HG03103 (cell line): Measurements from ENCODE around the gene TRIM71.
"Not testable (repeated sequence)": the region's sequence is repeated elsewhere in the genome, so short reads cannot be mapped to it uniquely, and the experiment has no call there.

Experiments used
- ATAC-seq: cut with Tn5 transposase; IDR thresholded peaks from one replicate; pipeline ENCODE4 v1.9.1; 2021; ENCODE audit warnings: low read depth; ENCODE audit not compliant: unreplicated experiment

Gene TRIM71

DNA sequence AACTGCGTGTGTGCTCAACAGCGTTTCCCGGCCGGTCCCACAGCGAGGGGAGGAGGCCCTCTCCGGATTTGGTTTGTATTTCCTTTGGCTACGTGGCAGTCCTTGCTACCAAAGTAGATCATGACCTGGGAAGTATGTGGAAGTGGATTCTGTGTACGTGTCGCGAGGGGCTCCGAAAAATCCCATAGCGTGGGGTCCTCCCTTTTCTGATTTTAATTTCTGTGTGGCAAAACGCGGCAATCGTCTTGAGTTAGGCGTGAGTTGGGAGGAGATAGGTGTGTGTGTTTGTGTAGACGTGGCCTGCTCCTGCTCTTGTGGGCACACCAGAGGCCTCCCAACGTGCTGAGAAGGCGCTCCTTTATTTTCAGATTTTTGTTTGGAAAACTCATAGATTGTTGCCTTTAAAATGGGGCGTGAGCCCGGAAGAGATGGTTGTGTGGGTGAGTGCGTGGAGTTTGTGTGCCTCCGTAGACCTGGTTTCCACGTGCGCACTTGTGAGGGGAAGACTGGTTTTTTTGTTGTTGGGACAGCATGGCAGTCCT is 1.2 kb downstream of the TRIM71 start:
- no peak for ATAC-seq

DNA sequence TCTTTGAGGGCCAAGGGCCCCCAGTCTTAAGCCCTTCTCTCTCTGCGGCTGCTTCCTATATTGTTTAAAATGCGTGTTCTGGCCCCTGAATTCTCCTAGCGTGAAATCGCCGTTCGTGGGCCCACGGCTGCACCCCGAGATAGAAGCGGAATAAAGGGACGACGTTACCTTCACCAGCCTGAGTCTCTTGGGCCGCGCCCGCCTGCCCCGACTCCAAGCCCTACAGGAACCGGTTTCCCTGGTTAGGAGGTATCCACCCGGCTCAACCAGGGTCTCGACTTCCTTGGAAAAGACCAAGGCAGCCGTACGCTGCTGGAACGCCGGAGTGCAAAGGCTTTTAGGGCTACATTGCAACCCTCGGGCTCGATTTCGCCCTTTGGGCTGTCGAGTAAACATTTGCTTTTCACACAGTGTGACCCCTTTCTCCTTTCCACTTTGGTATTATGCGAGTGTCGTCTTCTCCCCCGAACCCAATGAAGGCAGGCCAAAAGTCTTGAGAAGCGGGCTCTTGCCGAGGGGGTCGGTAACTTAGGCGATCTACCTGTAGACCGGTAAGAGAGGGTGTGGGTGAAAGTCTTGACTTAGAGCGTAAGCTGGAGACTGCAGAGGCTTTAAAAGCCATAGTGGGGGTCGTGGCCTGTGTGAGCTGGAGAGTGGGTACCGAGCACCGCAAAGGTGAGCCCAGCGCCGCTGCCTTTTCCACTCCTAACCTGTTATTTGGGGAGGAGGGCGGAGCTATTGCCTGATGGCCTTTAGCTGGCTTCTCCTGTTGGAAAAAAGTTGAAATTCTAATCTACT is 2.0 kb downstream of the TRIM71 start:
- no peak for ATAC-seq

DNA sequence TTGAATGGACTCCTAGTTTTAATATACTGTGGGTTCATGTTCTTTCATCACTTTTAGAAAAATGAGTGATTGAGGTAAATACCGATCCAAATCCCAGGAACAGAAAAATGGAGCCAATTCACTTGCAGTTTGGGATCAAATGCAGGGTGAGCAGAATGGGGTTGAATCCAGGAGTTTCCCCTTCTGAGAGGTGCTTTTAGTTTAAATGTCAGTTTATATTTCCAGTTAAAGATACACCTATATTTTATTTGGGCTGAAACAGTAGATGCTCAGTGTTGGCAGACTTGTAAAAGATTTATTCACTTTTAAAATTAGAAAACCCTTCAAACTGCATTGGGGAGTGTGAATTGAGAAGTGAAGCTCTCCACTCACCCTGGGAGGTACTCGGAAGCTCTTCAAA is 2.6 kb downstream of the TRIM71 start:
- no peak for ATAC-seq

DNA sequence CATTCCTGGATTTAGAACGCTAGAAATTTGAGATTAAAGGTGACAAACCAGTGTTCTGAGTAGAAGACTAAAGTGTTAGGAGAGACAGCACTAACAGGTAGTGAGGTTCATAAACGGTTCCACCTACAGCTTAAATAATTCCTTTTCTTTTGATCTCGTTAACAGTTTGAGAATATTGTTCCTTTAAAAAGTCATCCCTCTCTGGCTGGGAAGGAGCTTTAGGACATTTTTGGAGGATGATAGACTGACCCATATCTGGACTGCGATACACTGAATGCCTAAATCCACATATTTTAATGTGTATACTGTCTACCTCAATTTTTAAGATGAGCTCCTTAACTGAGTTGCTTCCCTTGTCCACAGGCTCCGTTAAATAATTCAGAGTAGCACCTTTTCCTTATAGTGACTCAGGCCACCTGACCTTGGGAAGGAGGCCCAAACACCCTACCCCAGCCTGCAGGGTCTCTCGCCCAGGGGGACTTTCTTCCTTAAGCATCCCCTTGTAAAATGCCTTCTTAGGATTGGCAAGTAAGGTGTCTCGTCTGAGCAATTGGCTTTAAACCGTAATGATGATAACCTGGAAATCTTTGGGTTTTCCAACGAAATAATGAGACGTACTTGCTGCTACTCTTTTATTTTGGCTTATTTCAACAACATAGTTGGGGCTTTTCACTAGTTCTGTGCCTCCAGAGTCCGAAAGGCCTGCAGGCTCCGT is 3.3 kb downstream of the TRIM71 start:
- ATAC-seq, result no peak

DNA sequence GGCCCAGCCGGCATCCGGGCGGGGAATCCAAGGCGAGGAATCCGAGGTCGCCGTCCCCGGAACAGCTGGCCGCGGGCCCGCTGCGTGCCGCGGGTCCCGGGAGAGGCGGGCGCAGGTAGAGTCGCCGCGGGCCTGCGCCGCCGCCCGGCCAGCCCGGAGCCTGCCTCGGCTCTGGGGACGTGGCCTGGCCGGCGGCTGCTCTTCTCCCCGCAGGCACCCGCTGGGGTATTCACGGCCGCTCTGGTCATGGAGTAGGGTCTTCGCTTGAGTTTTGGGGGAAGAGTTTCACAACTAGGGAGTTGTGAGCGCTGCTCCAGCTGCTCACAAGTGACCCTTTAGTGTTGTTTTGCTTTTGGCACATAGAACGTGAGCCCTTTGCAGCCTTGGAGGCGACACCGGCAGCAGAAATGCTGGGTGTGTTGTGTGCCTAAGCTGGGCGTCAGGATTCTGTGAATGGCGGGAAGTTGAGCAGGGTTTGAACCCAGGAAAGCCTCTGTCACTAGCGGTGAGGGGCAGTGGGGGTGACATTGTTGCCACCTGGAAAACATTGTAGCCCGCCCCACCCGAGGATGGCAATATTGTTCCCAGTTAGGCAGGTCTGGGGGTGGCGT is 4.0 kb downstream of the TRIM71 start:
- ATAC-seq, result no peak

DNA sequence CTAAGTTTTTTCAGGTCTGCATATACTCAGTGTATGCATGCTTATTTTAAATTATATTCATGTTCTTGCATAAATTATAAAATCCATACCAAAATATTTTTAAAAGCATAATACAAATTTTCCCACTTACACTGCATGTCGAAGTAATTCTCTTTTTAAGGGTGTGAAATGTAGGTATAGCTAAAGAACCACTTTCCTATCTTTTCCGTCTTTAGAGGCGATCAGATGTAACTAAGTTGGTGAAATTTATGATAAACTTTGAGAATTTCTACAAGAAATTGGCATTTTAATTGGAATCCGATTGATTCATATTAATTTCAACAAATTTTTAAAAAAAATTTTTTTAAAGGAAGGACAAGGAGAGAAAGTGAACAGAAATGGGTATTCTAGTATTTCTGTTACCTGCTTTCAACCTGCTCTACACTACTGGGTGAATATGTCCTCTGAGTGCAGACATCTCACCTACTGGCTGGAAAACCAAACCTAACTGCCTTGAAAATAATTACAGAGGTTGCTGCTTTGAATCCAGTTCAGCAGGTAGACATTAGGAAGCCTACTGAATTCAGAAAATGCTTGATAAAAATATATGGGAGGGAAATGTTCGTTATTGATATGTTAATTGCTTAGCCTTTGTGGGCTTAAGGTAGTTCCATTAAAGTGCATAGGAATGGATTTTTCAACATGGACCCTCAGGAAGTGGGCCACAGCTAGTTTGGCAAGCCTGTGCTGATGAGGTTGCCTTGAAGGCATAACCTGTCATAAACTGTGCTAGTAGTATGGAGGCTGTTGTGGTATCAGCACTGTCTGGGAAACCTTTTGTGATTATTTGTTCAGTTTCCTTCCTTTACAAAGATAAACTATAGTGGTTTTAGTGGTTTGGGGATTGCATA is 5.1 kb downstream of the TRIM71 start:
- no peak for ATAC-seq

DNA sequence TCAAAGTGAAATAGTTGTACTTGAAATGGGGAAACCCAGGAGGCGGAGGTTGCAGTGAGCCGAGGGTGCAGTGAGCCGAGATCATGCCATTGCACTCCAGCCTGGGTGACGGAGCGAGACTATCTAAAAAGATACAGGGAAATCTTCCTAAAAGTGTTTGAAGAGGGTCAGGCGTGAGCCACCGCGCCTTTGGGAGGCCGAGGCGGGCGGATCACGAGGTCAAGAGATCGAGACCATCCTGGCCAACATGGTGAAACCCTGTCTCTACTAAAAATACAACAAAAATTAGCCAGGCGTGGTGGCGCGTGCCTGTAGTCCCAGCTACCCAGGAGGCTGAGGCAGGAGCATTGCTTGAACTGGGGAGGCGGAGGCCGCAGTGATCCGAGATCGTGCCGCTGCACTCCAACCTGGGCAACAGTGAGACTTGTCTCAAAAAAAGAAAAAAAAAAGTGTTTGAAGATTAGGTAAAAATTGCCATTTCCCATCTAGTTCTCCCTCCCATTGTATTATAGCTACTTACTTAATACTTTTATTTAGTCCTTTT is 5.9 kb downstream of the TRIM71 start:
- ATAC-seq, result not testable (repeated sequence)

DNA sequence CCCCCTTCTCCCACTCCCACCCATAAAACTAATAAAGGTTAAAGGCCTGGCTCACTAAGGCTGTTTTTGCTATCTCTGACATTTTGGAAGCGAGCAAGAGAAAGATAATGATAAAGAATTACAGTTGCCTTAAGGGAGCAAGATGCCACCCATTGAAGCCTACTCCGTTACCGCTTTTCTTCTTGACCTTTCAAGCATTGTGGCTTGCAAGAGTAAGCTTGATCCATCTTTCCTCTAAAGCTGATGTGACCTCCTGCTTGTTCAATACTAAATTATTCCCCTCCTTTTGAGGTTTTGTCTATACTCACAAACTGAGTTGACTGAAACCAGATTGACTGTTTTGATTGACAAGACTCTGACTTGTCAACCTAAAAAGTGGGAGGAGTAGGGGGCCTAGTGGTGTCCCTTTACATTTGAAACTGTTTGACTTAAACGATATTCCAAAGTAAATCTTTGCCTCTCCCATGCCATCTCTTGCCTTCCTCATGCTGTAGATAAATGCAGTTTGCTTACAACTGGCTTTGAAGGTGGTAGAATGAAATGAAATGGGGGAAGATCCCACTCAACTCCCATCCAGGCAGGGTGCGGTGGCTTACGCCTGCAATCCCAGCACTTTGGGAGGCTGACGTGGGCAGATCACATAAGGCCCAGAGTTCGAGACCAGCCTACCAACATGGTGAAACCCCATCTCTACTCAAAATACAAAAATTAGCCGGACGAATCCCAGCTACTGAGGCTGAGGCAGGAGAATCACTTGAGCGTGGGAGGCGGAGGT is 8.0 kb downstream of the TRIM71 start:
- no peak for ATAC-seq

DNA sequence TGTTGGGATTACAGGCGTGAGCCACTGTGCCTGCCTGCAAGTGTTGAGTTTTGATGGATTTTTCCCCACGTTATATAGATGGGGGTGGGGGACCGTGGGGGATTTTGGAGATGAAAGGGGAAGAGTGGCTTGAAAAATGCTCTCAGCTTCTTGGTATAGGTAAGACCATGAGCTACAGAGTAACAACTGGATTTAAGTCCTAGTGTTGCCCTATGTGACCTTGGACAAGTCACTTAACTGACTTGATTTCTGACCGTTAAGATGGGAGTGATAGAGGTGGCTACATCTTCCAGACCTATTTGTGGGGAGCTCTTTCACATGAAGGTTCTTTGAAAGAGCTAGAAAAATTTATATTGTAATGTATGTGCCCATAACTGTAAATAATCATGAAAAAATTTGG is 13.3 kb downstream of the TRIM71 start:
- ATAC-seq, result no peak

DNA sequence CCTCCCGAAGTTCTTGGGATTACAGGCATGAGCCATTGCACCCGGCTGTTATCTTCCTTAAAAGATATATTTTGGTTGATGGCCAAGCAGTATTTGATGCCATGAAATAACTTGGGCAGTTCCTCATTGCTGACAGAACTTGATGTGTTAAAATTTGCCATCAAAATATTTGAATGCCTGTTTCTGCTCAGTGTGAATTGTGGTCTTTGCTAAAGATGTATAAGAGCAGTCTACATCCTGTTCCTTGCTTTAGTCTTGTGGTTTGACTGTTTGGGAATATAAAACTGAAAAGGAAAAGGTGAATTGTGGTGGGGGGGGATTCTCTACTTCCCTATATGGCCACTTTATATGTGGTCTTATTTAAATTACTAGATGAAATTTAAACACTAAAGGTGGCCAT is 14.0 kb downstream of the TRIM71 start:
- no peak for ATAC-seq

DNA sequence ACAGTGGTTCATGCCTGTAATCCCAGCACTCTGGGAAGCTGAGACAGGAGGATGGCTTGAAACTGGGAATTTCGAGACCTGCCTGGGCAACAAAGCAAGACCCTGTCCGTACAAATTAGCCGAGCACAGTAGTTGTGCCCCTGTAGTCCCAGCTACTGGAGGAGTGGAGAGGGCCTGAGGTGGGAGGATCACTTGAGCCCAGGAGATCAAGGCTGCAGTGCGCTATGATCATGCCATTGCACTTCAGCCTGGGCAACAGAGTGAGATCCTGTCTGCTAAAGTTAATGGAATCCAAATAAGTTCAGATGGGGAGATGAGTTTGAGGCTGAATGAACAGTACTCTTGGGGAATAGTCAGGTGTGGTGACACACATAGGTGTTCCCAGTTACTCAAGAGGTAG is 14.4 kb downstream of the TRIM71 start:
- no peak for ATAC-seq

DNA sequence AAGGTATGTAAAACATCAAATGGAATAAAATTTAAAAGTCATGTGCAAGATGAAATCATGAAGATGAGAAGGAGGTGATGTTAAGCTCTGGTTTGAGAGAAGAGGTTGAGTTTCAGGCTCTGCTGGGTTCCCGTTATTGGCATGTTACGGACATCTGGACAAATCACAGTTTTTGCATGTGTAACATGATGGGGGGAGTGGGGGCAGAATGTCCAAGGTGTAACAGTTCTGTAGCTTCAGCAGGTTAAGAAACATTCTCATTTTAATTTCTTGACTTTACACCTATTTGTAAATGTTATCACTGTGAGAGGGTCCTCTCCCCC is 17.2 kb downstream of the TRIM71 start:
- no peak for ATAC-seq

DNA sequence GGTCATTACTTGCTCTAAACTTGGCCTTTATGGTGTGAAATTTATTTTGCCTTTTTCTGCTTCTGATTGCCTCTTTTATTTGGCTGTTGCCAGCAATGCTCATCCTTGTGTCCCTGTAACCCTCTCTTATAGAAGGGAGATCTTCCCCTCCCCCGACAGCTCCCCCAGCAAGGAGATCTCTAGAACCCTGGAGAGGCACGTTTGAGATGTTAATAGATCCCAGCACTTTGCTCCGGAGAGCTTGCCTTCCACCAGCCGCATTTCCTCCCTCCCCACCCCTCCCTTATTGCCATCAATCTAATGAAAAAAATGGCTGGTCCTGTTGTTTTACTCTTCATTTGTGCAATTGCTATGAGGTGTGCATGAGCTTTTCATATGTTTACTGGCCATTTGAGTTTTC is 18.2 kb downstream of the TRIM71 start:
- ATAC-seq, result no peak

DNA sequence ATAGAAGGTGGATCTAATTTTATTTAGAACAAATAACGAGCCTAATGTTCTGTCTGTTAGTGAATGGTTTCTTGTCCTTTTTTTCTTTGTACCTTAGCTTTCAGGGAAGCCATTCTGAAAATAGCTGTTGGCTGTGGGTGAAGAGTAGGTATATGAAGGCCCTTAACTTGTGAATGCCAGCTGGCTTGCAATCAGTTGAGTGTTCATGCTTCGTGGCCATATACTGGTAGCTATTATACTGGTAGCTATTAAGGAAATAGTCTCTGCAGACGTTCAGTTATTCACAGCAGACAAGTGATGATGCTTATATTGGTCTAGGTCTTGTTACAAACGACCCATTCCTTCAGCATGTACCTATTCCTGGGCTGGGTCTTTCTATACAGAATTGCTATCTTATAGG is 18.8 kb downstream of the TRIM71 start:
- no peak for ATAC-seq

DNA sequence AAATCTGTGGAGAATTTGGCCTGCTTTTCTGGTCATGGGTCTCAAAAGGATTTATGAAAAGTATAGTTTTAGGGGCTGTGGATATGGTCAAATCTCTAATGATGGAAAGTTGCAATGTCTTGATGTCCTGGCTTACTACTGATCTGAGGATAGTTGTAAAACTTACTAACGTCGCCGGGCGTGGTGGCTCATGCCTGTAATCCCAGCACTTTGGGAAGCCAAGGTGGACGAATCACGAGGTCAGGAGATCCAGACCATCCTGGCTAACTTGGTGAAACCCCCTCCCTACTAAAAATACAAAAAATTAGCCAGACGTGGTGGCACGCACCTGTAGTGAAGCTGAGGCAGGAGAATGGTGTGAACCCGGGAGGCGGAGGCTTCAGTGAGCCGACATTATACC is 19.6 kb downstream of the TRIM71 start:
- no peak for ATAC-seq

DNA sequence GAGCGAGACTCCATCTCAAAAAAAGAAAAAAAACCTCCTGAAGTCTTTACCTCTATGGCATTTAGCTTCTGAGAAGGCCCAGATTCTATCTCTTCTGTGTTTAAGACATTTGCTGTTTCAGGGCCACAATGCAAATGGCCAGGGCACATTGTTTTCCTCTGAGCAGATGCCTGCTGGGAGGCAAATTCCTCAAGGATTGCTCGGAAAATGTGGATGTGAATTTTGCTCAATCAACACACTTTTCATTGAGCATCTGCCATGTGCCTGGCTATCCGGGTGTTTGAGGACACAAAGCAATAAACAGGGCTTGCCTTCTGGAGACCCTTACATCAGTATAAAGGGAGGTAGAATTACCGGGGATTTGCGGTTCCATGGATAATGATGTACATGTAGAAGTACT is 20.0 kb downstream of the TRIM71 start:
- no peak for ATAC-seq

DNA sequence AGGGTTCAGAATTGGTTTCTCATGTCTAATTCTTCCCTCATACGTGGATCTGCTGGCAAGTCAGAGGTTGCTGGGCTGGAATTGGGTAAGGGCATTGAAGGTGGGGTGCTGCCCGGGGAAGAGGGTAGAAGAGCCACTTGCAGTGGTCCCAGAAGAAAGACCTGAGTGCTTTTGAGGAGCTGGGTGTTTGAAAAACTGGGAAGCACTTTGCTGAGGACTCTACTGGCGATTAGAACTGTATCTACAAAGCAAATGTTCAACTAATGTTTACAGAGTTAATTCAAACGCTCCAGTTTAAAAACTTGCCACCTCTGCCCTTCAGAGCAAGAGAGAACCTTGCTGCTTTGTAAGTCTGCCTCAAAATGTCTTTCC is 21.9 kb downstream of the TRIM71 start:
- ATAC-seq, result no peak

DNA sequence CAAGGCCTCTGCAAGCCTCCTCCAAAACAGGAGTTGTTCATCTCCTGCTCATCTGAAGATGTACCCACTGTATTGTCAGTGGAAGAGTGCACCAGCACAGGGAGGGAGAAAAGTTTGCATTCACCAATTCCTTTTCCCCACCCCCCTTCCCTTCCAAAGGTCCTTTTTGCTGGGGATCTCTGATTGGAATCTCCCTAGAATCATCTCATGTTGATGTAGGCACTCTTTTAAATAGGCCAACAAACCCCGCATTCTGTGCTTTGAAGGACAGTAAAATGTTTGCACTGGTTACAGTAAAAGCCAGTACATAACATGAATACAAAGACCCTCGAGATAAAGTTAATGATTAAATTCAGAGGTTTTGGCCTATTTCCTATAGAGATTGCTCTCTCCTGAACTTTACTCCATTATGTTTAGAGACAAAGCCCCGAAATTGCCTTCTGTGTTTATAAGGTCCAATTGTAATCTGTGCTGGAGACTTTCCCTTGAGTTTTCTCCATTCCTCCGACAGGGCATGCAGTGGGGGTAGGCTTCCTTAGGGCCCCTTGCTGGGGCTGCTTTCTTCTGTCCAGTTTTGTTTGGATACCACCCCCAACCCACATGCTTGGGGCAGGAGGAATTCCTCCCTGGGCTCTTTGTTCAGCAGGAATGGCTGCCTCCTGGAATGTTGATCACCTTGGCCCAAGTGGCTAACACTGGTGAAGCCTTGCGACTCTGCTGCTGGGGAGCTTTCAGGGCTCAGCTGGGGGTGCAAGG is 22.5 kb downstream of the TRIM71 start:
- ATAC-seq, result no peak

DNA sequence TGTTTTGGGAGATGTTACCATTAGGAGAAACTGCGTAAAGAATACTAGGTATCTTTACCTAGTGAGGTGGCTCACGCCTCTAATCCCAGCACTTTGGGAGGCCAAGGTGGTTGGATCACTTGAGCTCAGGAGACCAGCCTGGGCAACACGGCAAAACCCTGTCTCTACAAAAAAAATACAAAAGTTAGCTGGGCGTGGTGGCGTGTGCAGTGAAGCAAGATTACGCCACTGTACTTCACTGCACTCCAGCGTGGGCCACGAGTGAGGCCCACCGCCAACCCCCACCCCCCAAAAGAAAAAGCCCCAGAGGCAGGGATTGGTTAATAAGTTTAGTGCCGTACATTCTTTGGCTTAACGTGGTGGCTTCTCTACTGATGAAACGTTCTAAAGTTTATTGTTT is 23.5 kb downstream of the TRIM71 start:
- ATAC-seq, result no peak
